HG03175 (cell line): ENCODE measurements around the gene DELE1.

Source experiments
- ATAC-seq: cut with Tn5 transposase; IDR thresholded peaks from one replicate; pipeline ENCODE4 v1.9.1; 2021; ENCODE audit warnings: mild to moderate bottlenecking, moderate library complexity; ENCODE audit not compliant: unreplicated experiment

DELE1 gene

DNA sequence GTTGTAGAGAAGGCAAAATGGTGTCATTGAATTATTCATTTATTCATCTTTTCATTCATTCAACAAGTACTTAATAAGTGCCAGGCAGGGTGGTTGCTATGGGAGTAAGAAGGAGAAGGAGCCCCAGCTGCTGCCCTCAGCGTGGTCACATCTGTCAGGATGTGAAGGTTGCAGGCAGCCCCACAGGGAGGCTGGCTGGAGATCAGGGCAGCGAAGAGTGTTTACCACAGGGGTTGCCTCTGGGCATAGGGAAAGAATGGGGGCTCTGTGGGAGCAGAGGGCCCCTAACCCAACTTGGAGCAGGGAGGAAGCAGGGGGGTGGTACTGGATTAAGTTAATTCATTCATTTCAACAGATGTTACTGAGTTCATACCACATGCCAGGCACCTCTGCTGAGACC, 28.3 kb downstream of the DELE1 start:
- no peak for ATAC-seq

DNA sequence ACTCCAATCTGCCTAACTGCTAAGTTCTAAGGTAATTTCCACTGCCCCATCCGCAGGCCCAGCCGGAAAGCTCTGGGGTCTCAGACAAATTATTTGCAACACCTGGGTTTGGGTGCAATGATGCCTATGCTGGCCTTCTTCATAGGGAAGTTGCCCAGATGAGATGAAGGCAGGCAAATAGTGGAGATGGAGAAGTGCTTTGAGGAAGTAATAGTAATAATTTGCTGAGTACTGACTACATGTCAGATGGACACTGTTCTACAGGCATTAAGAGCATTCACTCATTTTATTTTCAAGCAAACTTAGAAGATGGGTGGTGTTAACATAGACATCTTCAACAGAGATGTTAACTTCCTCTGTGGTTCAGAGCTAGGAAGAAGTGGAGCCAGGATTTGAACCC, 30.5 kb downstream of the DELE1 start:
- no peak for ATAC-seq

DNA sequence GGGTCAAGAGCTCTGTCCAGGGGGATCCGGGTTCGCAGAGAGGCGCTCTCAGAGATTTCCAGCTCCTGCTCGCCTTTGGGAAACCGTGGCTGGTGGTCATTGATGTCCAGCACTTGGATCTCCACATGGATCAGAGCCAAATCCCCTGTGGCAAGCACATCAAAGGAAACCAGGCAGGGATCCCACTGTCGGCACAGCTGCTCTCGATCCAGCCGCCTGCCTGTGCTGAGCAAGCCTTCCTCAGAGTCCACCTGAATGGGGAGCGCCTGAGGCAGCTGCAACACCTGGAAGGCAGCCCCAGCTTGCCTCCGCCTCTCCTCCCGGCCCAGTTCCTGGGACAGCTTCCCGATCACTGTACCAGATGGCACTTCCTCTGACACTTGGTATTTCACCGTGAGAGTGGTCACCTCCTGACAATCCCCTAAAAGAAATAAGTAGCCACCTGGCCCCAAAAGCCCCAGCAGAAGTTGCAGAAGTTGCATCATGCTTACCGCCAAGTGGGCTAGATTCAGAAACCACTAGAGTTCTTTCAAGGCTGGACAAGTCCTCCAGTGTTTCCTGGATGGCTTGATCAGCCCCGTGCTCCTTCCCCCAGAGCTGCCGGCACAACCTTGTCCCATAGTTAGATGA, 33.8 kb downstream of the DELE1 start:
- ATAC-seq, result no peak

DNA sequence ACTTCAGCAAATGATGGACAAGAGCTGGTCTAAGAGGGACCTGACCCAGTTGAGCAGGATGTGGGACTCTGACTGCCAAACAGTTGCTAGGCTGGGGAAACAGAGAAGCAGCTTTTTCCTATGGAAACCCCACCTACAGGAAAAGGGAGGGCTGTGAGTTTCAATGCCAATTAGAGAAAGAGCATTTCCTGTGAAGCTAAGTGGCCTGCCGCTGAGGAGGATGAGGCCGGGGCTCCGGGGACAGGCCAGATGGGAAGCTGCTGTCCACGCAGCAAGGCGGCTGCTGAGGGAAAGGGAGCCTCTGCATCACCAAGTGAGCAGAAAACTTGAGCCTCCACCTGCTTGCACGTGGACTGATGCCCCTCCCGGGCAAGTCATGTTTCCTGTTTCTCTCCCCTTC, 34.4 kb downstream of the DELE1 start, which contains the start of gene PCDH12:
TSS of gene PCDH12 (minus strand) at position 90 of the 400 bp plus-strand sequence. CDS start 351 bp downstream, outside the sequence.
- ATAC-seq, result no peak

DNA sequence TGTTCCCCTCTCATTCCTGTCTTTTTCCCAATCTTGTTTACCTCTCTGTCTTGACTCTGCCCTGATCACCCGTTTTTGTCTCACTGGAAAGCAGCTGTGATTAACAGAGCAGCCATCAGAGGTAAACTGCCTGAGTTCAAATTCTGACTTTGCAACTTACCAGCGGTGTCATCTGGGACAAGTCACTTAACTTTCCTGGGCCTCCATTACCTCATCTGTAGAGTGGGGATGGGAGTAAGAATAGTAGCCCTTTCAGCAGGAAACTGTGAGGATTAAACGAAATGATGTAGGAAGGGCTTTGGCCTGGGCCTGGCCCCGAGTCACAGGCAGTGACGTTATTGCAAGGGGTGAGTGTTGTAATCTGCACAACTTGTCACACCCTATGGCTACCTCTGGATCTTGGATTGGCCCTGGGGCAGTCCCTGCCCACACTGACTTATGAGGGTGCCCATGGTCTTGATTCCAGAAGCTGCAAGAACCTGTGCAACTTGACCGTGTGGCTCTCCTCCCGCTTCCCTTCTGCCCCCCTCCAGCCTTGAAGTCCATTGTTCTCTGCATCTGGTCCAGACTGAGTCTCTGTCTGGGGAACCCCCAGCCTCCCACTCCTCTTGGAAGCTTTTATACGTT, 35.0 kb downstream of the DELE1 start:
- ATAC-seq, result no peak

DNA sequence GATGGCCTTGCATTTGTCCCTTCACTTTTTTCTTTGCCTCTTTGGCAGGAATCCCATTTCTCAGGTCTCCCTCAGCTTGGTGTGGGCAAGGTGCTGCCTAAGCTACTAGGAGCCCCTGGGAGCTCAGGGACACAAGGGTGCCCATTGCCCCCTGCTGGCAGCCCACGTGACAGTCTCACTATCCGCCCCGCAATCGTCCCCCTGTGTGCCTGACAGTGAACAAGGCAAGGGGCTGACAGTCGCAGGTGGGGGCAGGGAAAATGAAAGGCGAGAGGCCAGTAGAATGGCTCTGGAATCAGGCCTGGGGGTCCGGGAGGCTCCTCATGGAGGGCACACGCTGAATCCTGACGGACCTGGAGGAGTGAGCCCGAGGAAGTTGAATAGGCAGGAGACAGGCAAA, 36.3 kb downstream of the DELE1 start:
- no peak for ATAC-seq

DNA sequence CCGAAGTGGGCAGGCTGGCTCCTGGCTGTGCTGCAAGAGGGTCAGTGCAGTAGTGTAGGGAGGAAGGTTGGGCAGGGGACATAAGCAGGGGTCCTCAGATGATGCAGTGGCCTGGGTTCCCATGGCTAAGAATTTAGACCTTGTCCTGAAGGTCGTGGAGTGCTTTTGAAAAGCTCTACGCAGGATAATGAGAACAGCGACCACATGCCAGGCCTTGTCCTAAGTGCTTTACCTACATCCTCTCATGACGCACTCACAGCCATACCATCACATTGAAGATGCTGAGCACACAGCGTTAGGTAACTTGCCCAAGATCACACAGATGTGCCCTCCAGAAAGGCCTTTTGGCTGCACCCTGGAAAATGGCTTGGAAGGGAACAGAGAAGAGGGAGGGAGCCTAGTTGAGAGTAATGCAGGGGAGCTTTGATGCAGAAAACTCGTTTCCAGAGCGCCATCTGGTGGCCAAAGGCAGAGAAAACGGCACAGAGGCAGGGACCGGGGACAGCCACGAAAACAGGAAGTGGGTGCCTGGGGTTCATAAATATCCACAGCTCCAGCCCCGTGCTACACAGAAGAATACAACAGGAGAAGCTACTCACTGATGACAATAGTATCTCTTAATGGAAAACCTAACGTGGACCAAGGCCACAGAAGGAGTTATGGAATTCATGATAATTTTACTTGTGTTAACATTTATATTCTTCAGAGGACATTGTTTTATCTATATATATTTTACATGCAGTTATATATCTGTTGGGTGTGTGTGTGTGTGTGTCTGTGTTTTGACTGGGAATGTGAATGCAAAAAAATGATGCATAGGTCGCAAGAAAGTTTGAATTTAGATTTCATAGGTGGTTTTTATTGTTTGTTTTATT, 37.0 kb downstream of the DELE1 start:
- ATAC-seq, result peak; percentile 96

DNA sequence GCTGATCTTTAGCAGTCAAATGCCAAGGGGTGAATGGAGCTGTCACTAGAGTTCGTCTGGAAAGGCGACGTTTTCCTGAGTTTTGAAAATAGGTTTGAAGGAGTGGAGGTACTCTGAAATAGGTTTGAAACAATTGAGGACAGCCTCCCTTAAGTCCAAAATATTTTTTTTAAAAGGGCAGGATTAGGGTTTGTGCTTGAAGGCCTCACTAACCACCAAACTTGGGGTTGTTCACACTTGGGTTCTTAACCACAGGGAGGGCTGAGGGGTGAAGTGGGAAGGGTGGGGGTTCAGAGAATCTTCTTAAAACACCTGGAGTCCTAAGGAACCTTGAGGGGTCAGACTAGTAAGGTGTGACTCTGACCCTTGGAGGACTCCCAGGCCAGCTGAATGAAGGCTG, 37.8 kb downstream of the DELE1 start:
- ATAC-seq, result no peak

DNA sequence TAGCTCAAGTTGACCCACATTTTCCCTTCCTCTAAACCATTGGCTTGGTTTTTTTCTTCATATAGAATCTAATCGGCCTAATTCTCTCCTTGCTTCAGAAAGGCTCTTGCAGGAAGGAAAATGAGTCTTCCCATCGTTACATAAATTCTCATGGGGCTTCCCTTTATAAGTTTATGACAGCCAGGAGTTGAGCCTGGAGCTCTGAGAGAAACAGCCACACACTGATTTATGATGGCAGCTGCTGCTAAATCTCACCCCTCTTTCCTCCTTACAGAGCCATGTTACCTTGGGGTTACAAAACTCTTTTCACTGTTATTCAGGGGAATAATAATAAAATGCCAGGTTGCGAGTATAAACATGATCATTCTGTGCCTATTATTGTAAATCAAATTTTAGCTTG, 40.0 kb downstream of the DELE1 start:
- ATAC-seq, result no peak

DNA sequence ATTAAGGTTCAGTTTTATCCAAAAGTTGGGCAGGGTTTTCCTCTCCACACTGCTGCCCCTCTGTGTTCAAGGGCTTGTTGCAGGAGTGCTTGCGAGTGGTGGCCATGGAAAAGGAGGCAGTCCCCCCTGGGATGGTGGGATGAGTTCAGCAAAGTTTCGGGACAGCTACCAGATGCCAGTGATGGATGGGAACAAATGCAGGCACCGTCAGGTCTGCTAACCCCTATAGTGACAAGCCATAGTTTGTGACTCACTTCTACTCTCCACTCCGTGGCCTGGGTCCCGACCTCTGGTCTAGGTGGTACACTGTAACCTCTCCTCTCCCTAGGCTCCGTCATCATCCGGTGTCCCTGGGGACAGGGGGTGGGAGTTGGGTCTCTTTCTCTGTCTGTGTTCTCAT, 41.4 kb downstream of the DELE1 start:
- no peak for ATAC-seq

DNA sequence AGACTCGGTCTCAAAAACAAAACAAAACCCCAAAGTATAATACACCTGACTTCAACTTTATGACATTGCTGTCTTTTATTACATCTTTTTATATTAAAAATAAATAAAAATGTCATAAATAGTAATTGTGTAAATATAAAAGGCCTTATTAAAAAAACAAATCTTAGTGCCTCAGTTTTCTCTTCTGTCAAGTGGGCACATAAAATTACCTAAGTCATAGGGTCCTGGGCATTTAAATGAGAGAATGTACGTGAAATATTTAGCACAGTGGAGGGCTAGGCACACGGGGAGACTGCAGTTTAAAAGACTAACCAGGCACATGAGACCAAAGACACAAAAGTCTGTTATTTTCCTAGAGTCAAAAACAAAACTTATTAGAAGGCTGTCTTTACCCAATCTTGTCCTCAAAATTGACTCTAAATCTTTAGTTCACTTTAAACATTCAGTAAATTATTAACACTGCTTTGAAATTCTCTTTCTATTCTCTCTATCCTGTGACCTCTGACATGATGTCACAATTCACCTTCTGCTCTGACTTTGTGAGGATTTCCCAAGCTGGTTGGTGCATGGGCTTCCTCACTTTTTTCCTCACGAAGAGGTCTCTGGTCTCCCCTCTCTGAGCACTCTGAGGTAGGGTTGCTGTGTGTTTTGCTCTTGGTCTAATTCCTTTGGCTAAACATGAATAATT, 42.7 kb downstream of the DELE1 start:
- no peak for ATAC-seq

DNA sequence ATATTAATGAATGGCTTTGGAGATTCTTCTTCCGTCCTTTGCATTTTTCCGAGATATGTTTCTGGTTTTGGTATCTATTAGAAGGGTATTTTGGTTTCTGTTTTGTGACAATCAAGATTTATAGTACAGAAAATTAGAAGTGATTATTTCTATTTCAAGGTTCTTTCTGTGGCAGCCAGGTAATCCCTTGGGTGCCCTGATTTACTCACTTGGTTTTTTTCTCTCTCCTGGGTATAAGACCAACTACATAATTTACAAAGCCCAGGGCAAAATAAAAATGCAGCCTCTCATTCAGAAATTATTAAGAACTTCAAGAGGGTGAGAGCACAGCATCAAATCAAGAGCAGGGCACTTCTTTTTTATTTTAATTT, 43.3 kb downstream of the DELE1 start:
- ATAC-seq, result no peak

DNA sequence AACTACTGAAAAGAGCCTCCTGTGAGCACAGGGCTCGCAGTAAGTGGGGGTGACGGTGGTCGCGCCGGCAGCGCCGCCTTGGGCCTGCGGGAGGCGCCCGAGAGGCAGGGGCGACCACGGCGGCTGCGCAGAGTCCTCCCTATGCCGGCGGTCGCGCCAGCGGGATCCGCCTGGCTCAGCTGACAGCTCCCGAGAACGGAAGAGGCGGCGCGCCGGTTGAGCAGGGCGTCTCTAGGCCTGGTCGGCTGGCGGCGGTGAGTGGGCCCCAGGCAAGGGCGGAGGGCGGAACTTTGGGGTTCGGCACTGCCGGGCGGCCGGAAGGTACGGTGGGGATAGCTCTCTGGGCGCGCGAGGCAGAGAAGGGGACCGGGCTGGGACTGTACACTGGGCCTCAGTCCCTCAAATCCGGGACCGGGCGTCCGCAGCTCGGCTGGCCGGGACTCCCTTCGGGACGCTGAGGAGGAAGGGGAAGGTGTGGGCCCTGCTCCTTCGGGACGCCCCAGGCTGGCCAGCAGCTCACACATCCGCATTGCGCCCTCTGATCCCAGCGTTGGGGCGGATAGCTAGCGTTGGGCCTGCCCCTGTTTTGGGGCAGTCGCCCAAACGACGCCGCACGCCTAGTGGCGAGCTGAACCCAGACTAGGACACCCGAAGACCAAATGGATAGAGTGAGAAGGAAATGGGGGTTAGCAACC, 45.4 kb downstream of the DELE1 start, which contains the start of gene RNF14:
TSS of gene RNF14 (plus strand) at position 192 of the 695 bp plus-strand sequence. CDS start 4,484 bp downstream, outside the sequence.
- ATAC-seq, result peak; percentile 89

DNA sequence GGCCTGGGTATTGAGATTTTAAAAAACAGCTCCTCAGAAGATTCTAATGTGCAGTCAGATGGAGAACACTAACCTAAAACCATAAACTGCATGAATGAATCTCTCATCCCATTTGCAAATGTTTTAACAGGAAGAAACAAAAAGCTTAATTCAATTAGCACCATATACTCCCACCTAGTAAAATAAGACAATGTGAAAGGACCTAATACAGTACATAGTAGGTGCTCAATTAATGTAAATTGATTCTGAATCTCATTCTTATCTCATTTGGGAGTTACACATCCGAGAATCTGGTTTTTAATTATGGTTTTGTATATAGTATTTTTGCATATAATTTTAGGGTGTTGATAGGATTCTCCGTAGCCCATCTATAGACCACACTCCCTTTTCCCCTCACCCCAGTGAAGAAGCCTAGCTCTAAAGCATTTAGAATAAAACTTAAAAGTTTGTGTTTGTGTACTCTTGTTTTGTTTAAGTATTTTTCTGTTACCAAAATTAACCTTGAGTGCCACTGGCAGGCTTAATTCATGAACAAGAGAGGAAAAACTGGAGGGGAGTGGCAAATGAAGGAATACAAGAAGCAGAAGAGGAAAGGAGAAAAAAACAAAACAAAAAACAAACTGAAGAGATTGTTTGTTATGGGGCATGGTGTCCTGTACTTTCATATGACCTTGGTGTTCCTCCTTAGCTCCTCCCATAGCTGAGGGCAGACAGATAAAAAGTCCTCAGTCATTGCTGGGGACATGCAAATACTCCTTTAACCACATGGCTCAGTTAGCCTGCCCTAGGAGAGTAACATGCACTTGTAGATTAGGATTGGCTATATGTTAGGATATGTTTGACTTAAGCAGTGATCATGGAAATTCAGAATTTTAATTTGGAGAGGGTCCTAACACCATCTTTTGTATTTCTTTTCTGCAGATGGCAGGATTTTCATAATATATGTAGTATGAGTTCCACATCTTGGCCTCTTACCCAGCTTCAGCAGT, 46.4 kb downstream of the DELE1 start:
- ATAC-seq, result peak; percentile 54

DNA sequence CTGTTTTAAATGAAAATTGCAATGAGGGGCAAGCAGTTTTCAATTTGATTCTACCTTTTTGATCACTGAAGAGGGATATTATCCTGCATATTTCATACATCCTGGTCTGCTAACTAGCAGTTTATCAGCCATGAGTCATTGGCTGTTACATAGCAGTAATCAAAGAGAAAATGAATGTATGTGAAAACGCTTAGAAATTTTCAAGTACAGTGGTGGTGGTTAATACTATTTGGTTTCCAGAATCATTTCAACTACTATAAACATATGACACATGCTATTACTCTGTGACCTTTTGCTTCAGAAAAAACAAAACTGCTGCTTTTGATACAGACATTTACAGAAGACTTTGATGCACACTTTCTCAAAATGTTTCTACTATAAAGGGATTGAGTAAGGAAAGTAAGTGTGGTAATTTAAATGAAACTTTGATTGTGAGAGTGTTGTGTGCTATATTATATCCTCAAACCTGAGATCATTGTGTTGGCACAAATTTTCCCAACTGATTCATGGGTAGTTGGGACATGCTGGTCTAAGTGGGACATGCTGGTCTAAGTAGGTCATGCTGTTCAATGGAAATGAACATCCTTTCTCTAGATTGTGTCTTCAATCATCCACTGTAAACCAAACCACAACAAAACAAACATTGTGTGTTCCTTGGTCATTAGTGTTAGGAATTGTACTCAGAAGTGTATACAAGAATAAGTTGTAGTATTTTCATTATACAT, 50.4 kb downstream of the DELE1 start:
- ATAC-seq, result no peak

DNA sequence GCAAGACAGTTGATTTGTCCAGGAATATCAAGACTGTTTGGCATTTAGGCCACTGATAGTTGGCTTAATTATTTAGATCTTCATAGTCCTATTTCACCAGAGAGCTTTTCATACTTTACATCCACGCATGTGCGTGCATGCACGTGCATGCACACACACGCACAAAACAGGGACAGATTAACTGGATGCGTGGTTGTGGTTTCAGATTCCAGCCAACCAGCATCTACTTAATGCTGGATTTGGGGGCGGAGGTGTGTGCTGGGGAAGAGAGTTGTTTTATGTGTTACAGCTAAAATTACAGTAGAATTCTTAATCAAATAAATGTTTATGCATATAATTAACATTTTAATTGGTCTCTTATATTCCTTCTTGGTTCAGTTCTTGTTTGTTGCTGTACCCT, 52.5 kb downstream of the DELE1 start:
- no peak for ATAC-seq

DNA sequence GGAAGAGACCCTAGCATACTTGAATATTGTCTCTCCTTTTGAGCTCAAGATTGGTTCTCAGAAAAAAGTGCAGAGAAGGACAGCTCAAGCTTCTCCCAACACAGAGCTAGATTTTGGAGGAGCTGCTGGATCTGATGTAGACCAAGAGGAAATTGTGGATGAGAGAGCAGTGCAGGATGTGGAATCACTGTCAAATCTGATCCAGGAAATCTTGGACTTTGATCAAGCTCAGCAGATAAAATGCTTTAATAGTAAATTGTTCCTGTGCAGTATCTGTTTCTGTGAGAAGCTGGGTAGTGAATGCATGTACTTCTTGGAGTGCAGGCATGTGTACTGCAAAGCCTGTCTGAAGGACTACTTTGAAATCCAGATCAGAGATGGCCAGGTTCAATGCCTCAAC, 54.7 kb downstream of the DELE1 start:
- no peak for ATAC-seq

DNA sequence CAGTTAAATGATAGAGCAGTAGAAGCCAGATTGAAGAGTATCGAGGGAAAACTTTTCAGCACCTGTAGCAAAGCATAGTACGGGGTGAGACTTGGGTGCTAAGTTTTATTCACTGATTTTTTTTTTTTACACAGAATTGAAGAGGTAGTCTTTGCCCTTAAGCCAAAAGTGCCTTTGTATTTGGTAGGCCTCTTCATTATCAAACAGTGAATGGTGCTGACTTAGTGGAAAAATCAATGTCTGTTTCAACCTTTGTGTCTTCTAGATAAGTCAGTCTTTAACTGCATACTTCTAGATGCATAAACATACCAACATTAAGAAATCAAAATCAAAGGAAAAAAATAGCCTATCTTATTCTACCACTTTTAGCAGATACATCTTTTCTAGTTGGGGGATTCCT, 59.0 kb downstream of the DELE1 start:
- ATAC-seq, result no peak

DNA sequence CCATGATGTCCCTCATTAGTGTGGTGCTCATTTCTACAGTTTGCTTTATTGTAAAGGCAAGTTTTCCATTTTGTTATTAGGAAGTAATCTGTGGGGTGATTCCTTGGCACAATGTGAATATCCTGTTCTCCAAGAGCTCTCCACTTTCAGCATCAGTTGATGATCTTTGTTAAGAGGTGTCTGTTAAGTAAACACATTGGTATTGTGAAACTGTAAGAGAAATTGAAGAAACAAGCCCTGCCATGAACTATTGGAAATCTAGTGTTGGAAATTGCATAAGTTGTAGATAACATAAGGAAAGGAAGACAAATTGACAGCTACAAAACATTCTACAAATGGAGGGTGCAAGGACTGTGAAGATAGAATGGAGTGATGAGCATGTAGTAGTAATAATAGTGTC, 62.4 kb downstream of the DELE1 start:
- ATAC-seq, result no peak
